Kidney (tissue), 14 donors: ENCODE data around the gene PIGL. TPM values are rescaled to one million over a fixed set of nuclear protein-coding genes. Genes with fewer than 3 reads are reported as not detected.

ENCODE experiments used
- DNase-seq, 5 donors: peaks; one replicate each; pipeline ENCODE4 v3.0.0-alpha.2; 2013 to 2020
- FAIRE-seq: peaks from 2 replicates; lab custom pipeline; 2012; peaks lifted over from hg19 to GRCh38; lab: Jason Lieb, UNC
- H3K27ac ChIP-seq, 2 donors: one replicate each; pipeline ENCODE4 v1.7.0; 2013; ENCODE audit warnings: low read depth in 2 of 2, low read length in 2 of 2, inconsistent platforms in 1 of 2
- H3K27me3 ChIP-seq: one replicate; pipeline ENCODE4 v1.7.1; 2013; ENCODE audit warnings: low read length, inconsistent platforms; ENCODE audit not compliant: control insufficient read depth, insufficient read depth
- H3K36me3 ChIP-seq, 3 donors: one replicate each; pipeline versions ENCODE4 v1.7.0 to v1.7.1; 2013; ENCODE audit warnings: low read length in 3 of 3, control low read depth in 1 of 3, inconsistent platforms in 1 of 3; ENCODE audit not compliant: insufficient read depth in 3 of 3, control insufficient read depth in 2 of 3
- H3K4me1 ChIP-seq, 3 donors: one replicate each; pipeline versions ENCODE4 v1.7.0 to v1.7.1; 2013; ENCODE audit warnings: low read length in 3 of 3, inconsistent platforms in 1 of 3, low read depth in 1 of 3; ENCODE audit not compliant: control insufficient read depth in 2 of 3, insufficient read depth in 2 of 3
- H3K4me3 ChIP-seq, 3 donors: one replicate each; pipeline versions ENCODE4 v1.7.0 to v1.8.1; 2013; ENCODE audit warnings: low read length in 3 of 3, control low read depth in 1 of 3, inconsistent platforms in 1 of 3
- H3K9ac ChIP-seq, 3 donors: one replicate each; pipeline versions ENCODE4 v1.7.0 to v1.7.1; 2013; ENCODE audit warnings: low read length in 3 of 3, control low read depth in 1 of 3, inconsistent platforms in 1 of 3
- H3K9me3 ChIP-seq, 3 donors: one replicate each; pipeline versions ENCODE4 v1.7.0 to v1.7.1; 2013; ENCODE audit warnings: low read length in 3 of 3, control low read depth in 1 of 3, inconsistent platforms in 1 of 3; ENCODE audit not compliant: control insufficient read depth in 2 of 3, insufficient read depth in 1 of 3
- intact Hi-C: fragments of 100-400 bp; cut with DNase I; formaldehyde crosslinking; loops from one replicate; pipeline ENCODE4 v1.11.1; 2022
- polyA plus RNA-seq: library from polyadenylated mRNA; stranded (reverse); fragments of 350-450 nt; fragmentation: Illumina TruSeq; extraction: RNeasy Lipid Tissue Mini Kit (QIAGEN cat#74804); gene quantifications from one replicate; pipeline ENCODE4 v1.2.3, GENCODE V29; 2014; ENCODE audit warnings: low read depth, low replicate concordance; ENCODE audit not compliant: insufficient read depth
- total RNA-seq: library from RNA; stranded (reverse); fragmentation: NEBNext Ultra II Directional; extraction: Animal tissue kit (Norgen Biotek cat#: 25700); gene quantifications from one replicate; pipeline ENCODE4 v1.2.1, GENCODE V29; 2021
- TF ChIP-seq, protein P1 (sequence below): IDR thresholded peaks from 3 replicates; pipeline ENCODE4 v1.5.1; 2012; ENCODE audit warnings: mild to moderate bottlenecking, moderate library complexity, borderline replicate concordance; ENCODE audit not compliant: insufficient read depth; ENCODE audit errors: extremely low read depth
- donor health status: control.
- donor health status: control.
- donor health status: control.
- donor health status: control.
- donor health status: control.
- donor health status: DM: yes; HTN: yes; CAD: no.
- donor health status: Normal renal cell carcinoma (clear cell type).

PIGL gene
- total and polyA plus RNA-seq, 2 donors from 2014 or later = 13.6 to 33.5 TPM

- H3K4me3 ChIP-seq = no peak overlapping the region
- no peak for FAIRE-seq
- intact Hi-C loops = no loop called here
- no peak overlapping the region for H3K9ac ChIP-seq
- DNase-seq = no peak
- TF ChIP-seq, protein P1, sequence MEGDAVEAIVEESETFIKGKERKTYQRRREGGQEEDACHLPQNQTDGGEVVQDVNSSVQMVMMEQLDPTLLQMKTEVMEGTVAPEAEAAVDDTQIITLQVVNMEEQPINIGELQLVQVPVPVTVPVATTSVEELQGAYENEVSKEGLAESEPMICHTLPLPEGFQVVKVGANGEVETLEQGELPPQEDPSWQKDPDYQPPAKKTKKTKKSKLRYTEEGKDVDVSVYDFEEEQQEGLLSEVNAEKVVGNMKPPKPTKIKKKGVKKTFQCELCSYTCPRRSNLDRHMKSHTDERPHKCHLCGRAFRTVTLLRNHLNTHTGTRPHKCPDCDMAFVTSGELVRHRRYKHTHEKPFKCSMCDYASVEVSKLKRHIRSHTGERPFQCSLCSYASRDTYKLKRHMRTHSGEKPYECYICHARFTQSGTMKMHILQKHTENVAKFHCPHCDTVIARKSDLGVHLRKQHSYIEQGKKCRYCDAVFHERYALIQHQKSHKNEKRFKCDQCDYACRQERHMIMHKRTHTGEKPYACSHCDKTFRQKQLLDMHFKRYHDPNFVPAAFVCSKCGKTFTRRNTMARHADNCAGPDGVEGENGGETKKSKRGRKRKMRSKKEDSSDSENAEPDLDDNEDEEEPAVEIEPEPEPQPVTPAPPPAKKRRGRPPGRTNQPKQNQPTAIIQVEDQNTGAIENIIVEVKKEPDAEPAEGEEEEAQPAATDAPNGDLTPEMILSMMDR = no peak
- no peak overlapping the region for H3K27ac ChIP-seq
- peaks cover 3 to 5% (median 4%) of the 10 kb centered on the region in 3 donors for H3K4me1 ChIP-seq
- H3K9me3 ChIP-seq = no peaks in the 10 kb centered on the region
- H3K27me3 ChIP-seq = no peaks in the 10 kb centered on the region
- no peaks in the 10 kb centered on the region for H3K36me3 ChIP-seq
These were observed 4.2 kb upstream of the PIGL start for GRCh38 chr17:16212793-16213192.

- DNase-seq = peak in 2 of 5 donors; percentile 26 to 76
These were observed 2.6 kb upstream of the PIGL start for GRCh38 chr17:16214190-16215001.

DNA sequence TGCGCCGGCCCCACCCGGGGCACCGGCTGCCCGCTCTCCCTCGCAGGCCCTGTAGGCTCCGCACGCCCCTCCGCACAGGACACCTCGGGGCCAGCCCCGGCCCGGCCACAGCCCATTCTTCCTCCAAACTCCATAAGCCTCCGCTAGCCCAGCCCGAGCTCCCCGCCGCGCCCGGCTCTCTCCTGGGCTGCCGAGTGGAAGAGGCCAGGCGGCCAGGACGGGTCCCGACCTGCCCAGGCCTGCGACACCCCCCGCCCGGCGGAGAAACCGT lies 2.1 kb upstream of the PIGL start:
- Histone ChIP-seq H3K36me3 (no peaks in the 10 kb centered on the region), H3K4me1 (peaks cover 4 to 7% (median 5%) of the 10 kb centered on the region in 3 donors), H3K27ac (peak overlapping the region; percentile 97 to 98), H3K27me3 (no peaks in the 10 kb centered on the region), H3K4me3 (peak overlapping the region; percentile 87 to 99 (median 92)), H3K9me3 (no peaks in the 10 kb centered on the region), H3K9ac (peak overlapping the region; percentile 63 to 93 (median 90))
- TF ChIP-seq, protein P1 = no peak
- DNase-seq (peak in 3 of 5 donors; percentile 71 to 88 (median 72)), FAIRE-seq (no peak)
- intact Hi-C loops = no loop called here

More at GRCh38 chr17:16214190-16215001, 2.6 kb upstream of the PIGL start:
- no peak for FAIRE-seq
- TF ChIP-seq, protein P1 = no peak
- intact Hi-C loops = no loop called here
- H3K4me1 ChIP-seq = peaks cover 4 to 7% (median 5%) of the 10 kb centered on the region in 3 donors
- peak overlapping the region; percentile 87 to 99 (median 92) for H3K4me3 ChIP-seq
- peak overlapping the region; percentile 97 to 98 for H3K27ac ChIP-seq
- no peaks in the 10 kb centered on the region for H3K9me3 ChIP-seq
- peak overlapping the region; percentile 63 to 93 (median 90) for H3K9ac ChIP-seq
- H3K36me3 ChIP-seq = no peaks in the 10 kb centered on the region
- no peaks in the 10 kb centered on the region for H3K27me3 ChIP-seq
